Endodermal cell (in vitro differentiated cells): ENCODE measurements around the gene RPTOR. TPM values are rescaled to one million over a fixed set of nuclear protein-coding genes. Genes with fewer than 3 reads are reported as not detected.

Experiments used
- DNase-seq: peaks from one replicate; pipeline ENCODE4 v3.0.0-alpha.2; 2017
- H3K27ac ChIP-seq: 2 replicates; pipeline ENCODE4 v1.5.1; 2013; ENCODE audit warnings: mild to moderate bottlenecking, low read depth, low read length, moderate library complexity
- H3K27me3 ChIP-seq: 2 replicates; pipeline ENCODE4 v1.6.1; 2013; ENCODE audit warnings: mild to moderate bottlenecking, low read length, moderate library complexity; ENCODE audit not compliant: insufficient read depth, control insufficient read depth, poor library complexity, severe bottlenecking
- H3K36me3 ChIP-seq: 2 replicates; pipeline ENCODE4 v1.7.0; 2013; ENCODE audit warnings: mild to moderate bottlenecking, low read length, moderate library complexity; ENCODE audit not compliant: control insufficient read depth, insufficient read depth
- H3K4me1 ChIP-seq: one replicate; pipeline ENCODE4 v1.7.0; 2013; ENCODE audit warnings: low read length; ENCODE audit not compliant: control insufficient read depth, insufficient read depth
- H3K4me3 ChIP-seq: 2 replicates; pipeline ENCODE4 v1.5.1; 2013; ENCODE audit warnings: mild to moderate bottlenecking, low read length, moderate library complexity
- H3K9ac ChIP-seq: 2 replicates; pipeline ENCODE4 v1.6.1; 2013; ENCODE audit warnings: mild to moderate bottlenecking, low read length, moderate library complexity; ENCODE audit not compliant: poor library complexity, severe bottlenecking; ENCODE audit errors: extremely low read depth
- H3K9me3 ChIP-seq: 2 replicates; pipeline ENCODE4 v1.6.1; 2013; ENCODE audit warnings: mild to moderate bottlenecking, low read length, moderate library complexity; ENCODE audit not compliant: control insufficient read depth
- H3K27ac Mint-ChIP-seq: 2 replicates; pipeline ENCODE4 v1.8.0; 2020; ENCODE audit warnings: mixed read lengths
- H3K27me3 Mint-ChIP-seq: 2 replicates; pipeline ENCODE4 v1.8.0; 2021; ENCODE audit warnings: mild to moderate bottlenecking, mixed read lengths; ENCODE audit not compliant: insufficient read depth
- H3K36me3 Mint-ChIP-seq: 2 replicates; pipeline ENCODE4 v1.8.0; 2020; ENCODE audit warnings: low read depth, mixed read lengths
- H3K4me1 Mint-ChIP-seq: 2 replicates; pipeline ENCODE4 v1.8.0; 2020; ENCODE audit warnings: mixed read lengths
- H3K4me3 Mint-ChIP-seq: 2 replicates; pipeline ENCODE4 v1.8.0; 2020; ENCODE audit warnings: mild to moderate bottlenecking, moderate library complexity, mixed read lengths
- H3K9me3 Mint-ChIP-seq: 2 replicates; pipeline ENCODE4 v1.8.0; 2020; ENCODE audit warnings: mild to moderate bottlenecking, mixed read lengths
- CTCF ChIP-seq: fragments of 200-600 bp; sonication (generic); conservative IDR thresholded peaks from 2 replicates; pipeline ENCODE4 v1.5.0; 2021; ENCODE audit warnings: antibody characterized with exemption, mild to moderate bottlenecking
- WGBS, 2 experiments: methylation state at CpG; one replicate each; pipeline versions ENCODE4 v1.1.5 to v1.1.7; 2013; ENCODE audit warnings: missing lambda C conversion rate in 2 of 2, mixed read lengths in 1 of 2; ENCODE audit not compliant: insufficient coverage in 1 of 2, insufficient read length in 1 of 2; 5-methylcytosine and 5-hydroxymethylcytosine counted together
- total RNA-seq, 2 donors: library from RNA; stranded (reverse); fragmentation: NEBNext Ultra II Directional in 1 of 2; extraction: Animal tissue kit (Norgen Biotek cat#: 25700) in 1 of 2; gene quantifications; 2 replicates in 1 of 2; 3 replicates in 1 of 2; pipeline ENCODE4 v1.2.1, GENCODE V29; 2021

The RPTOR gene
- total RNA-seq, 2 donors from 2014 or later, result 45.1 to 53.4 TPM

GRCh38 chr17:80777274-80777673 lies 232.6 kb downstream of the RPTOR start:
- no peak overlapping the region for H3K27ac Mint-ChIP-seq

GRCh38 chr17:80778716-80779115 lies 234.1 kb downstream of the RPTOR start:
- peaks cover 22% of the 10 kb centered on the region for H3K4me1 Mint-ChIP-seq
- Histone ChIP-seq H3K4me1 (no peaks in the 10 kb centered on the region), H3K36me3 (peaks cover 25% of the 10 kb centered on the region), H3K27ac (no peak overlapping the region), H3K27me3 (no peaks in the 10 kb centered on the region), H3K9me3 (no peaks in the 10 kb centered on the region), H3K4me3 (no peak overlapping the region), H3K9ac (no peak overlapping the region)
- 98 to 99% methylated on average over 13 of the region's 13 CpGs for WGBS, 2 experiments
- H3K9me3 Mint-ChIP-seq, result no peaks in the 10 kb centered on the region
- peaks cover 24% of the 10 kb centered on the region for H3K36me3 Mint-ChIP-seq
- no peaks in the 10 kb centered on the region for H3K27me3 Mint-ChIP-seq
- H3K27ac Mint-ChIP-seq, result no peak overlapping the region
- no peak for TF ChIP-seq CTCF
- no peak for DNase-seq
- no peak overlapping the region for H3K4me3 Mint-ChIP-seq

More at GRCh38 chr17:80777274-80777673, 232.6 kb downstream of the RPTOR start:
- H3K9me3 Mint-ChIP-seq, result no peaks in the 10 kb centered on the region
- H3K36me3 Mint-ChIP-seq, result peaks cover 24% of the 10 kb centered on the region
- H3K4me1 Mint-ChIP-seq, result peaks cover 23% of the 10 kb centered on the region
- Histone ChIP-seq H3K9me3 (no peaks in the 10 kb centered on the region), H3K27ac (no peak overlapping the region), H3K4me3 (no peak overlapping the region), H3K4me1 (no peaks in the 10 kb centered on the region), H3K27me3 (no peaks in the 10 kb centered on the region), H3K36me3 (peaks cover 25% of the 10 kb centered on the region), H3K9ac (no peak overlapping the region)
- H3K27me3 Mint-ChIP-seq, result no peaks in the 10 kb centered on the region
- 95% methylated on average over 4 to 6 of the region's 6 CpGs for WGBS, 2 experiments
- H3K4me3 Mint-ChIP-seq, result no peak overlapping the region
- TF ChIP-seq CTCF, result no peak
- no peak for DNase-seq

GRCh38 chr17:80779336-80779735 lies 234.7 kb downstream of the RPTOR start:
- Mint-ChIP-seq H3K27me3 (no peaks in the 10 kb centered on the region), H3K27ac (peak overlapping the region; percentile 35), H3K9me3 (no peaks in the 10 kb centered on the region), H3K4me1 (peaks cover 22% of the 10 kb centered on the region), H3K36me3 (peaks cover 24% of the 10 kb centered on the region), H3K4me3 (no peak overlapping the region)
- Histone ChIP-seq H3K9me3 (no peaks in the 10 kb centered on the region), H3K36me3 (peaks cover 21% of the 10 kb centered on the region), H3K4me1 (no peaks in the 10 kb centered on the region), H3K9ac (no peak overlapping the region), H3K27me3 (no peaks in the 10 kb centered on the region), H3K27ac (no peak overlapping the region), H3K4me3 (no peak overlapping the region)
- DNase-seq, result no peak
- WGBS, 2 experiments, result 96 to 97% methylated on average over 24 of the region's 24 CpGs
- no peak for TF ChIP-seq CTCF
